H1 (cell line): ENCODE results near the gene GLT8D2. TPM values are rescaled to one million over a fixed set of nuclear protein-coding genes. Genes with fewer than 3 reads are reported as not detected.

Source experiments
- CBX5 ChIP-seq: fragments of 300-800, 300-1000 bp; sonication (generic); IDR thresholded peaks from 2 replicates; pipeline ENCODE4 v1.7.1; 2016; ENCODE audit warnings: antibody characterized with exemption, low read length, low read depth
- CREB1 ChIP-seq: IDR thresholded peaks from 2 replicates; pipeline ENCODE4 v1.6.1; 2012; ENCODE audit warnings: inconsistent platforms
- EGR1 ChIP-seq: IDR thresholded peaks from 2 replicates; pipeline ENCODE4 v1.6.1; 2011; ENCODE audit warnings: low read depth, low read length, borderline replicate concordance
- EZH2 ChIP-seq: fragments of 200-600 bp; sonication (generic); IDR thresholded peaks from 2 replicates; pipeline ENCODE4 v1.7.1; 2012; ENCODE audit warnings: low read depth, mild to moderate bottlenecking, moderate library complexity, low read length, inconsistent platforms; ENCODE audit not compliant: severe bottlenecking
- MAFK ChIP-seq: IDR thresholded peaks from 2 replicates; pipeline ENCODE4 v1.6.1; 2012; ENCODE audit warnings: low read depth, mild to moderate bottlenecking, improper control_type of control experiment, low read length
- POU5F1 ChIP-seq: IDR thresholded peaks from 2 replicates; pipeline ENCODE4 v1.6.1; 2011; ENCODE audit warnings: low read depth, mild to moderate bottlenecking, low read length, moderate library complexity
- RFX5 ChIP-seq: IDR thresholded peaks from 2 replicates; pipeline ENCODE4 v1.6.1; 2011; ENCODE audit warnings: low read depth, low read length, improper control_type of control experiment, borderline replicate concordance
- SIX5 ChIP-seq: IDR thresholded peaks from 2 replicates; pipeline ENCODE4 v1.6.1; 2011; ENCODE audit warnings: mild to moderate bottlenecking, low read depth, low read length
- SP1 ChIP-seq: IDR thresholded peaks from 2 replicates; pipeline ENCODE4 v1.6.1; 2011; ENCODE audit warnings: low read depth, low read length
- TCF12 ChIP-seq: IDR thresholded peaks from 2 replicates; pipeline ENCODE4 v1.6.1; 2011; ENCODE audit warnings: low read depth, mild to moderate bottlenecking, low read length
- polyA plus RNA-seq, 7 experiments: library from polyadenylated mRNA; depleted of rRNA in 3 of 7; stranded (reverse) in 5 of 7; unstranded in 2 of 7; fragments of >200 nt in 5 of 7; fragments of 200-250 nt in 2 of 7; gene quantifications; 1 replicate in 5 of 7; 2 replicates in 1 of 7; 4 replicates in 1 of 7; pipeline versions ENCODE4 v1.2.1 to v1.2.3, GENCODE V29; 2011 to 2013; ENCODE audit warnings: missing spikeins in 2 of 7, mixed read lengths in 2 of 7
- total RNA-seq: library from RNA; stranded (reverse); fragmentation: NEBNext Ultra II Directional; extraction: Animal tissue kit (Norgen Biotek cat#: 25700); gene quantifications from 2 replicates; pipeline ENCODE4 v1.2.1, GENCODE V29; 2021
- TF ChIP-seq, protein P1 (sequence below): IDR thresholded peaks from 2 replicates; pipeline ENCODE4 v1.6.1; 2012; ENCODE audit warnings: inconsistent platforms
- TF ChIP-seq, protein P2 (sequence below): IDR thresholded peaks from 2 replicates; pipeline ENCODE4 v1.6.1; 2011; ENCODE audit warnings: low read length, improper control_type of control experiment

GLT8D2 gene
- total and polyA plus RNA-seq, 2 of the 8 experiments (the other 6 are each of a cell fraction or from before 2014, with no cell fraction given): 6.8 to 9.8 TPM

DNA sequence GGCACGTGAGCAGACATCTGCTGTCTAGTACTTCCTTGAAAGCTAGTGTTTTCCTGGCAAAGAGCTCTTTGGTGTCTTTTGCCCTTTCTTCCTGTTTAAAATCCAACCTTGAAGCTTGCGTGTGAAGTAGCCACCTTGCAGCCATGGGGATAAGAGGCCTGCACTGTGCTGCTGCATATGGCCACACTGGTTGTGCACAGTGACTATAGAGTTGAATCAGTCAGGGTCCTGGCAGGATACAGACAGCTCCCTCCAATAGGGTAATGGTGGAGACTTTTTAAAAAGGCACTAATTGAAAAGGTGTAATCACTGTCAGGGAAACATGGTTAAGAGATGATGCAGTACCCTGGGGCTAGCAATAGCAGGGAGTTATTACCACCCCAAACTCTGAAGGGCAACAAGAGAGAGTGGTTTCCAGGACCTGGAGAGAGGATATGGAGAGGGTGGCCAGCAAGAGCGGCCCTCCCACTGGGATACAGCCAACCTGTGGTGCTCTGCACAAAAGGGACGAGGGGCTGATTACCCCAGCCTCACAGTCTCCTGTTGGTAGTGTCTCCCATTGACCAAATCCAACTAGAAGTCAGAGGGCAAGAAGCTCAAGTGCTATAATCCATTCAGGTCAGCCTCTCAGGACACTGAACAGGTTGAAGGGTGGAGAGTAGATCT lies 4.8 kb upstream of the GLT8D2 start (continued):
- TF ChIP-seq EZH2: no peak
- TF ChIP-seq SIX5: no peak
- TF ChIP-seq RFX5: no peak
- no peak for TF ChIP-seq CREB1
- TF ChIP-seq EGR1: peak; percentile 37; the same call in 1 of the 2 replicates
- TF ChIP-seq TCF12: no peak
- TF ChIP-seq, protein P1, sequence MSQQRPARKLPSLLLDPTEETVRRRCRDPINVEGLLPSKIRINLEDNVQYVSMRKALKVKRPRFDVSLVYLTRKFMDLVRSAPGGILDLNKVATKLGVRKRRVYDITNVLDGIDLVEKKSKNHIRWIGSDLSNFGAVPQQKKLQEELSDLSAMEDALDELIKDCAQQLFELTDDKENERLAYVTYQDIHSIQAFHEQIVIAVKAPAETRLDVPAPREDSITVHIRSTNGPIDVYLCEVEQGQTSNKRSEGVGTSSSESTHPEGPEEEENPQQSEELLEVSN: no peak
- TF ChIP-seq CBX5: no peak
- no peak for TF ChIP-seq POU5F1
- no peak for TF ChIP-seq MAFK
- 0 out of 2 replicates have a peak, but pooled peaks have one; percentile 13 for TF ChIP-seq SP1
- TF ChIP-seq, protein P2, sequence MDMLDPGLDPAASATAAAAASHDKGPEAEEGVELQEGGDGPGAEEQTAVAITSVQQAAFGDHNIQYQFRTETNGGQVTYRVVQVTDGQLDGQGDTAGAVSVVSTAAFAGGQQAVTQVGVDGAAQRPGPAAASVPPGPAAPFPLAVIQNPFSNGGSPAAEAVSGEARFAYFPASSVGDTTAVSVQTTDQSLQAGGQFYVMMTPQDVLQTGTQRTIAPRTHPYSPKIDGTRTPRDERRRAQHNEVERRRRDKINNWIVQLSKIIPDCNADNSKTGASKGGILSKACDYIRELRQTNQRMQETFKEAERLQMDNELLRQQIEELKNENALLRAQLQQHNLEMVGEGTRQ: no peak
